Tibial nerve (tissue), 4 donors: Measurements from ENCODE around the gene ARHGEF33. TPM values are rescaled to one million over a fixed set of nuclear protein-coding genes. Genes with fewer than 3 reads are reported as not detected.
"Not testable (repeated sequence)": the region's sequence is repeated elsewhere in the genome, so short reads cannot be mapped to it uniquely, and the experiment has no call there.

Experiments used
- DNase-seq, 2 donors: peaks; one replicate each; pipeline ENCODE4 v3.0.0-alpha.2; 2019; ENCODE audit warnings: low spot score in 2 of 2
- H3K27ac ChIP-seq, 4 donors: fragments of 200-600 bp; sonication (generic) in 3 of 4; one replicate each; pipeline ENCODE4 v1.5.1; 2017 to 2019; ENCODE audit warnings: mild to moderate bottlenecking in 1 of 4
- H3K27me3 ChIP-seq, 2 donors: fragments of 200-600 bp; sonication (generic) in 1 of 2; one replicate each; pipeline versions ENCODE4 v1.5.1 to v1.6.0; 2017 to 2019
- H3K36me3 ChIP-seq, 3 donors: fragments of 200-600 bp; sonication (generic); one replicate each; pipeline ENCODE4 v1.5.1; 2018 to 2019
- H3K4me1 ChIP-seq, 4 donors: fragments of 200-600 bp; sonication (generic) in 3 of 4; one replicate each; pipeline ENCODE4 v1.5.1; 2017 to 2019
- H3K4me3 ChIP-seq, 4 donors: fragments of 200-600 bp; sonication (generic) in 3 of 4; one replicate each; pipeline ENCODE4 v1.5.1; 2017 to 2019; ENCODE audit warnings: mild to moderate bottlenecking in 1 of 4, moderate library complexity in 1 of 4
- H3K9me3 ChIP-seq, 4 donors: fragments of 200-600 bp; sonication (generic) in 3 of 4; one replicate each; pipeline ENCODE4 v1.5.1; 2017 to 2019
- CTCF ChIP-seq, 5 experiments: fragments of 200-600 bp in 3 of 5; fragments of 450-650 bp in 2 of 5; sonication (generic) in 3 of 5; IDR thresholded peaks; one replicate each; pipeline ENCODE4 v1.5.1; 2016 to 2019; ENCODE audit warnings: antibody characterized with exemption in 5 of 5, mild to moderate bottlenecking in 3 of 5, moderate library complexity in 2 of 5
- EP300 ChIP-seq, 2 donors: sonication (generic); formaldehyde crosslinking; IDR thresholded peaks; one replicate each; pipeline ENCODE4 v1.6.1; 2017; ENCODE audit warnings: antibody characterized with exemption in 2 of 2, mild to moderate bottlenecking in 1 of 2
- POLR2A ChIP-seq, 2 donors: fragments of 450-650 bp; IDR thresholded peaks; one replicate each; pipeline ENCODE4 v1.6.1; 2017; ENCODE audit warnings: antibody characterized with exemption in 2 of 2, mild to moderate bottlenecking in 2 of 2, moderate library complexity in 2 of 2
- WGBS, 2 donors: methylation state at CpG; one replicate each; pipeline ENCODE4 v1.1.5; 2018; 5-methylcytosine and 5-hydroxymethylcytosine counted together
- total RNA-seq, 4 donors: library from RNA; depleted of rRNA; stranded (reverse); fragments of >200 nt; gene quantifications; one replicate each; pipeline ENCODE4 v1.1.0, GENCODE V29; 2016

The ARHGEF33 gene
- total RNA-seq, 4 donors from 2014 or later, result 2.5 to 9.3 (median 4.1) TPM

DNA sequence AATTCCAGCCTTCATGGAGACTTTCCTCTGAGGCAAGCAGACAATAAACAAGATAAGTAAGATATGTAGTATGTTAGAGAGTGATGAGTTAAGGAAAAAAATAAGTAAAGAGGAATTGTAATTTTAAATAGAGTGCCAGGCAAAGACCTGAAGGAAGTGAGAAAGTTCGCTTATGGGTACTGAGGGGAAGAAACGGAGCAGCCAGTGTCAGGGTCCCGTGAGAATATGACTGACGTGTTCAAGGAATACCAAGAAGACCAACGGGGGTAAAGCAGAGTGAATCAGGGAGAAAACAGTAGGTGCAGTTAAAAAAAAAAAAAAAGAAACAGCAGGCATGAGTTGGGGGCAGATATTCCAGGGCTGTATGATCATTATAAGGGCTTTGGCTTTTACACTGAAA lies 45.1 kb downstream of the ARHGEF33 start:
- Histone ChIP-seq H3K36me3 (peaks cover 0 to 15% (median 0%) of the 10 kb centered on the region in 3 donors), H3K27ac (no peak overlapping the region), H3K9me3 (no peaks in the 10 kb centered on the region), H3K27me3 (no peaks in the 10 kb centered on the region), H3K4me1 (no peaks in the 10 kb centered on the region), H3K4me3 (no peak overlapping the region)
- TF ChIP-seq POLR2A (IDR thresholded peaks at IDR 0.05) (no peak), CTCF (IDR thresholded peaks at IDR 0.05) (no peak), EP300 (IDR thresholded peaks at IDR 0.05) (no peak)
- WGBS, 2 donors, result 65 to 69% methylated on average over 5 of the region's 5 CpGs
- no peak for DNase-seq

DNA sequence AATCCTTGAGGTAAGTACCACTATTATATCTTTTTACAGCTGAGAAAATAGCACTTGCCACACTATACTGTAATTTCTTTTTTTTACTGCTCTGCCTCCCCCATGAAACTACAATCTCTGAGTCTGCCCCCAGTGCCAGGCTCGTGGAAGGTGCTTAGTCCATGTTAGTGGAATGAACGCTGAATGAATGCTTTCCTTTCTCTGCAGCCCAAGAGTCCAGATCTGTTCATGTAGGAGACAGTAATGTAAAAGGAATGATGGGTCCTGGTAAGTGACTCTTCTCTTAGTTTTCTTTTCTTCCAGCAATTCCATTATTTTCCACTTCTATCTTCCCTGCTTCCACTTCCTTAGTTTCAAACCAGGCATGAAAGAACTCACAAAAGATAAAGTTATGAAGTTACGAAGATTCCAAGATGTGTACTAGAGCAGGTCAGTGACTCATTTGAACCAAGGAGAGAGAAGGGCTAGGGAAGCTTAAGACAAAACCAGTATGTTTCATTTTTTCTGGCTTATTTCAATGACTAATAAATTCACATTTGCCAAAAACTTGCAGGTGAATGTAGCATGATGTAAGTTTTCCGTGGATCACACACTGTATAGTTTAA lies 46.0 kb downstream of the ARHGEF33 start:
- Histone ChIP-seq H3K4me1 (no peaks in the 10 kb centered on the region), H3K27me3 (no peaks in the 10 kb centered on the region), H3K9me3 (no peaks in the 10 kb centered on the region), H3K36me3 (peaks cover 0 to 15% (median 0%) of the 10 kb centered on the region in 3 donors), H3K27ac (no peak overlapping the region), H3K4me3 (no peak overlapping the region)
- no peak for DNase-seq
- TF ChIP-seq EP300 (IDR thresholded peaks at IDR 0.05), result no peak
- no peak for TF ChIP-seq CTCF (IDR thresholded peaks at IDR 0.05)
- no peak for TF ChIP-seq POLR2A (IDR thresholded peaks at IDR 0.05)
- 75 to 80% methylated on average over 4 of the region's 4 CpGs for WGBS, 2 donors

- not testable (repeated sequence) for DNase-seq, H3K9me3 ChIP-seq, H3K27me3 ChIP-seq, H3K4me3 ChIP-seq, H3K4me1 ChIP-seq, H3K27ac ChIP-seq
- H3K36me3 ChIP-seq, result peaks cover 0 to 15% (median 0%) of the 10 kb centered on the region in 3 donors
- 93 to 94% methylated on average over 6 of the region's 6 CpGs for WGBS, 2 donors
Measured at GRCh38 chr2:38936516-38936915, 46.8 kb downstream of the ARHGEF33 start.

DNA sequence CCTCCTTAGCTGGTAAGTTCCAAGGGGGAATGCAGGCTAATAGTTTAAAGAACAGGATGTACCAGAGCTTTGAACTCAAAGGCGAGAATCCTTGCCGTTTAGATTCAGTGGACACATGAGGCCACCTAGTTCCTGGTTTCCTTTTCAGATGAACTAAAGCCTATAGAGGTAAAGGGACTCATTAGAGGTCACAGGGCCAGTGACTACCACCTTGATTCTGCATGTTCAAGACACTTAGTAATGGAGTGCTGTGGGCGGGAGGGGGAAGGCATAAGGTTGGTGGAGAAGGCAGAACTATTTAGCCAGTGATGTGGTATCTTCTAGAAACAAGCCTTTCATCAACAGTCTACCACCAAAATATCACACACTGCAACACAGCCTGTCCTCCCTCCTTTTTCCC lies 47.9 kb downstream of the ARHGEF33 start:
- Histone ChIP-seq H3K27ac (no peak overlapping the region), H3K36me3 (peaks cover 0 to 15% (median 0%) of the 10 kb centered on the region in 3 donors), H3K4me1 (no peaks in the 10 kb centered on the region), H3K9me3 (no peaks in the 10 kb centered on the region), H3K27me3 (no peaks in the 10 kb centered on the region), H3K4me3 (no peak overlapping the region)
- DNase-seq, result no peak
- WGBS, 2 donors, result 79 to 89% methylated on average over 3 of the region's 3 CpGs
- TF ChIP-seq EP300 (IDR thresholded peaks at IDR 0.05) (no peak), POLR2A (IDR thresholded peaks at IDR 0.05) (no peak), CTCF (IDR thresholded peaks at IDR 0.05) (no peak)

- 76 to 81% methylated on average over 1 of the region's 1 CpG for WGBS, 2 donors
- no peaks in the 10 kb centered on the region for H3K27me3 ChIP-seq
- H3K27ac ChIP-seq, result no peak overlapping the region
- no peaks in the 10 kb centered on the region for H3K9me3 ChIP-seq
- DNase-seq, result no peak
- no peak overlapping the region for H3K4me3 ChIP-seq
- peaks cover 0 to 22% (median 0%) of the 10 kb centered on the region in 3 donors for H3K36me3 ChIP-seq
- TF ChIP-seq EP300 (IDR thresholded peaks at IDR 0.05), result no peak
- no peak for TF ChIP-seq POLR2A (IDR thresholded peaks at IDR 0.05)
- TF ChIP-seq CTCF (IDR thresholded peaks at IDR 0.05), result no peak
- no peaks in the 10 kb centered on the region for H3K4me1 ChIP-seq
Measured at GRCh38 chr2:38940746-38941145, 51.1 kb downstream of the ARHGEF33 start.

GRCh38 chr2:38943784-38944183 lies 54.1 kb downstream of the ARHGEF33 start:
- DNase-seq, result no peak
- Histone ChIP-seq H3K9me3 (no peaks in the 10 kb centered on the region), H3K36me3 (peaks cover 0 to 8% (median 0%) of the 10 kb centered on the region in 3 donors), H3K27me3 (no peaks in the 10 kb centered on the region), H3K27ac (no peak overlapping the region), H3K4me1 (no peaks in the 10 kb centered on the region), H3K4me3 (no peak overlapping the region)
- TF ChIP-seq POLR2A (IDR thresholded peaks at IDR 0.05) (no peak), EP300 (IDR thresholded peaks at IDR 0.05) (no peak), CTCF (IDR thresholded peaks at IDR 0.05) (no peak)
